ENCODE measurements around the gene SFXN5. TPM values are rescaled to one million over a fixed set of nuclear protein-coding genes. Genes with fewer than 3 reads are reported as not detected.

The SFXN5 gene
- total RNA-seq, 6 experiments from 2014 or later, result 33.1 to 73.4 (median 56.6) TPM

DNA sequence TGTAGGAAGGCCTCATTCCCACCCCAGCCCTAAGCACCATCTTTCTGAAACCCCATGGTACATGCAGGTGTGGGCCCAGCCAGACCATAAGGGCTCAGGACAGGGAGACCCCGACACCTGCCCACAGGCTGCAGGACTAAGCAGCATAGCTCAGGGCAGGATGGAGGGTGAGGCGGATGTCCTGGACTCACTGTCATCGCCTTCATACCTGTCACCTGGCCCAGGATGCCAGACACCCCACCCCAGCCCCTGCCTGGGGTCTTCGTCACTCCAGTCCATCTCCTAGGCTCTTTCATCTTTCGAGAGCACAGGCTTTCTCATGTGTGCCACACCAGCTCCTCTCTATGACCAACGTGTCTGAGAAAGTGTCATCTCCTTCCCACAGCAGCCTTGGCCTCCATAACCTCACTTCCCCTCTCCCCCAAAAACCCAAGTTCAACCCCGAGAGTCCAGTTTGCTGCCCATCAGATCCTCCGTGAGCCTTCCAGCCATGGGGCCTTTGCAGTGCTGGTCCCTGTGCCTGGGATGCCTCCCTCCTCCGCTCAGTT lies 82.7 kb downstream of the SFXN5 start:
- Histone ChIP-seq H3K4me3 (no peak overlapping the region), H3K9me3 (no peaks in the 10 kb centered on the region), H3K27me3 (no peaks in the 10 kb centered on the region), H3K4me1 (peaks cover 0 to 76% (median 27%) of the 10 kb centered on the region in 4 donors), H3K27ac (peak overlapping the region in 1 of 3 donors; percentile 83), H3K36me3 (peaks cover 0 to 11% (median 6%) of the 10 kb centered on the region in 4 donors)
- intact Hi-C loops (cut with DNase I), result no loop called here
- ATAC-seq (no peak), DNase-seq (peak in 2 of 3 donors; percentile 19 to 38)
- WGBS (ENCODE audit: insufficient coverage, low coverage, low lambda C conversion rate, missing lambda C conversion rate), result 88% methylated on average over 5 of the region's 9 CpGs
- no peak for TF ChIP-seq POLR2A (IDR thresholded peaks at IDR 0.05)
- TF ChIP-seq, protein P1, sequence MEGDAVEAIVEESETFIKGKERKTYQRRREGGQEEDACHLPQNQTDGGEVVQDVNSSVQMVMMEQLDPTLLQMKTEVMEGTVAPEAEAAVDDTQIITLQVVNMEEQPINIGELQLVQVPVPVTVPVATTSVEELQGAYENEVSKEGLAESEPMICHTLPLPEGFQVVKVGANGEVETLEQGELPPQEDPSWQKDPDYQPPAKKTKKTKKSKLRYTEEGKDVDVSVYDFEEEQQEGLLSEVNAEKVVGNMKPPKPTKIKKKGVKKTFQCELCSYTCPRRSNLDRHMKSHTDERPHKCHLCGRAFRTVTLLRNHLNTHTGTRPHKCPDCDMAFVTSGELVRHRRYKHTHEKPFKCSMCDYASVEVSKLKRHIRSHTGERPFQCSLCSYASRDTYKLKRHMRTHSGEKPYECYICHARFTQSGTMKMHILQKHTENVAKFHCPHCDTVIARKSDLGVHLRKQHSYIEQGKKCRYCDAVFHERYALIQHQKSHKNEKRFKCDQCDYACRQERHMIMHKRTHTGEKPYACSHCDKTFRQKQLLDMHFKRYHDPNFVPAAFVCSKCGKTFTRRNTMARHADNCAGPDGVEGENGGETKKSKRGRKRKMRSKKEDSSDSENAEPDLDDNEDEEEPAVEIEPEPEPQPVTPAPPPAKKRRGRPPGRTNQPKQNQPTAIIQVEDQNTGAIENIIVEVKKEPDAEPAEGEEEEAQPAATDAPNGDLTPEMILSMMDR (IDR thresholded peaks at IDR 0.05), result no peak

DNA sequence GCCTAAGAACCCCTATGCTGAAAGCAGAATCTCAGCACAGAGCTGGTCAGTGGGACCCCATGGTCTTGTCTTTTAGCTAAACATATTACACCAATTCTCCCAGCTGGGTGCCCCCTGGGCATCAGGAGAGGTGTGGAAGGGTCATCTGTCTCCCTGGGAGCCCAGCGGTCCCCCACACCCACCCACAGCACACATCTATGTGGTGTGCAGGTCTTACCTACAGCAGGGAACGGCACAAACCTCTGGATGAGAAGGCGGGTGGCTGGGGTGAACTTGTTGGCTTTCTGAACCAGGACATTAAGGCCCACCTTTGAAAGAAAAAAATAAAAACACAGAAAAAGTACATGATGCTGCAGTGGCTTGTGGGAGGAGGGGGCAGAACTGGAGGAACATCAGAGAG lies 83.5 kb downstream of the SFXN5 start:
- peak in 2 of 3 donors; percentile 25 to 39 for DNase-seq

DNA sequence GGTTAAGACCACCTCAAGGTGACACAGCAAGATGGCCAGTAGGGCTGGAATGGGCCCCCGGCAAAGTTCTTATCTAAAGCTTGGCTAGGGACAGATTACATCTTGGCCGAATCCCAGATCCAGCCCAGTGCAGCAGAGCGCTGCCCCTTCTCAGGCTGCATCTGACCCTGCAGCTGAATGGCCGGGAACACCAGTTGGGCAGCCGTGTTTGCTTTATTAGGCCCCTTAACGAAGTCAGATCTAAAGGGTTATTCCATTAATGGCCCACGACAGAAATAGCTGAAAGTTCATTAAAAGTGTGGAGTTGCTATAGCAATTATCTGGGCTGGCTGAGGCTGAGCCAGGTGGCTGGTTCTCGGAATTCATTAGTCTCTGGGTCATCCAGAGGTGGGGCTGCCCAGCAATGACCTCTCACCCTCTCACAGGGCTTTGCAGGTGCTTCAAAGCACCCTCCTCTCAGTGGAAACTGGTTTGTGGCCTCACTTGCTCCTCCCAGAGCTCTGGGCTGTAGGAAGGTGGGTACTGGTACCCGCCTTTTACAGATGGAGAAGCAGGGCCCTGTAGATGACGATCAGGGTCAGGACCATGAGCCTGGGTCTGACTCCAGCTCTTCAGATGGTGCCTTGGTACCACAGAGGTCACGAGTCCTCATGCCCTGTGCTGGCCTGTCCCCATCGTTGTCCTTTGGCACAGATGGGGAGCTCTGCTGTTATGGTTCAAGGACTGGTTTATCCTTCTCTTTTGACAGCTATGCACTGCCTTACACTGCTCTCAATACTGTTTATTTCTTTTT lies 85.4 kb downstream of the SFXN5 start:
- no peak overlapping the region for H3K4me3 ChIP-seq
- WGBS (ENCODE audit: insufficient coverage, low coverage, low lambda C conversion rate, missing lambda C conversion rate), result 15% methylated on average over 10 of the region's 12 CpGs
- H3K9me3 ChIP-seq, result no peaks in the 10 kb centered on the region
- intact Hi-C loops (cut with DNase I), result no loop called here
- peaks cover 0 to 11% (median 6%) of the 10 kb centered on the region in 4 donors for H3K36me3 ChIP-seq
- ATAC-seq (peak; percentile 48 to 69 (median 51)), DNase-seq (peak; percentile 56 to 85 (median 77))
- TF ChIP-seq, protein P1 (IDR thresholded peaks at IDR 0.05), result no peak
- TF ChIP-seq POLR2A (IDR thresholded peaks at IDR 0.05), result no peak
- H3K27me3 ChIP-seq, result no peaks in the 10 kb centered on the region
- peak overlapping the region; percentile 62 to 91 (median 72) for H3K27ac ChIP-seq
- peaks cover 0 to 88% (median 30%) of the 10 kb centered on the region in 4 donors for H3K4me1 ChIP-seq

More for the DNA sequence above, 83.5 kb downstream of the SFXN5 start:
- H3K36me3 ChIP-seq, result peaks cover 0 to 11% (median 6%) of the 10 kb centered on the region in 4 donors
- H3K4me1 ChIP-seq, result peaks cover 0 to 78% (median 27%) of the 10 kb centered on the region in 4 donors
- intact Hi-C loops (cut with DNase I), result no loop called here
- H3K4me3 ChIP-seq, result no peak overlapping the region
- no peaks in the 10 kb centered on the region for H3K27me3 ChIP-seq
- peak overlapping the region in 1 of 3 donors; percentile 91 for H3K27ac ChIP-seq
- TF ChIP-seq, protein P1 (IDR thresholded peaks at IDR 0.05), result no peak
- TF ChIP-seq POLR2A (IDR thresholded peaks at IDR 0.05), result no peak
- no peak for ATAC-seq
- WGBS (ENCODE audit: insufficient coverage, low coverage, low lambda C conversion rate, missing lambda C conversion rate), result 100% methylated on average over 2 of the region's 3 CpGs
- no peaks in the 10 kb centered on the region for H3K9me3 ChIP-seq

DNA sequence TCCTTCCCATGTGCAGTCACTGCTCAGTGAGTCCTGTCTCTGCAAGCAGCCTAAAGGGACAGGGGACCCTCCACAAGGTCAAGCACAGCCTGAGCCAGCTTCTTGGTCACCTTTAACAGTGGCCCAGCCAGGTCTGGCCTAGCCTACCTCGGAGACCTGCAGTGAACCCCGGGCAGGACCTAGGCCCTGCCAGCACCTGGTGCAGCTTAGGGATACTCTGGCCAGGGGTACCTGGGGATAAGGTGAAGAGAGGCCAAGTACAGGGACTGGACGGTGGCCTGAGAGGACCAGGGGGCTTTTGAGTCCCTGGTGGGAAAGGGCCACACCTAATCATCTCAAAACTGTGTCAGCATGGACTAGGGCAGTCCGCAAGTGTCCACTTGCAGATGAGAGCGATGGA lies 86.4 kb downstream of the SFXN5 start:
- H3K4me3 ChIP-seq, result no peak overlapping the region
- WGBS (ENCODE audit: insufficient coverage, low coverage, low lambda C conversion rate, missing lambda C conversion rate), result 37% methylated on average over 2 of the region's 5 CpGs
- H3K9me3 ChIP-seq, result no peaks in the 10 kb centered on the region
- intact Hi-C loops (cut with DNase I), result no loop called here
- no peaks in the 10 kb centered on the region for H3K27me3 ChIP-seq
- peaks cover 0 to 11% (median 6%) of the 10 kb centered on the region in 4 donors for H3K36me3 ChIP-seq
- TF ChIP-seq, protein P1 (IDR thresholded peaks at IDR 0.05), result no peak
- TF ChIP-seq POLR2A (IDR thresholded peaks at IDR 0.05), result no peak
- peak overlapping the region; percentile 18 to 91 (median 72) for H3K27ac ChIP-seq
- peaks cover 0 to 80% (median 30%) of the 10 kb centered on the region in 4 donors for H3K4me1 ChIP-seq
- DNase-seq (peak in 1 of 3 donors; percentile 54), ATAC-seq (no peak)

Measured in right lobe of liver (tissue), 6 donors.